ENCODE results near the gene KRIT1.

GRCh38 chr7:92260248-92260781 is 14.6 kb upstream of the KRIT1 start:
- TF ChIP-seq CTCF (IDR thresholded peaks at IDR 0.05; ENCODE audit: insufficient read depth, low read length) (no peak), POLR2AphosphoS5 (IDR thresholded peaks at IDR 0.05; ENCODE audit: low read depth) (no peak), GABPA (IDR thresholded peaks at IDR 0.05; ENCODE audit: low read depth) (no peak), SPI1 (IDR thresholded peaks at IDR 0.05; ENCODE audit: borderline replicate concordance, low read depth) (no peak)
- TF ChIP-seq, protein P1, sequence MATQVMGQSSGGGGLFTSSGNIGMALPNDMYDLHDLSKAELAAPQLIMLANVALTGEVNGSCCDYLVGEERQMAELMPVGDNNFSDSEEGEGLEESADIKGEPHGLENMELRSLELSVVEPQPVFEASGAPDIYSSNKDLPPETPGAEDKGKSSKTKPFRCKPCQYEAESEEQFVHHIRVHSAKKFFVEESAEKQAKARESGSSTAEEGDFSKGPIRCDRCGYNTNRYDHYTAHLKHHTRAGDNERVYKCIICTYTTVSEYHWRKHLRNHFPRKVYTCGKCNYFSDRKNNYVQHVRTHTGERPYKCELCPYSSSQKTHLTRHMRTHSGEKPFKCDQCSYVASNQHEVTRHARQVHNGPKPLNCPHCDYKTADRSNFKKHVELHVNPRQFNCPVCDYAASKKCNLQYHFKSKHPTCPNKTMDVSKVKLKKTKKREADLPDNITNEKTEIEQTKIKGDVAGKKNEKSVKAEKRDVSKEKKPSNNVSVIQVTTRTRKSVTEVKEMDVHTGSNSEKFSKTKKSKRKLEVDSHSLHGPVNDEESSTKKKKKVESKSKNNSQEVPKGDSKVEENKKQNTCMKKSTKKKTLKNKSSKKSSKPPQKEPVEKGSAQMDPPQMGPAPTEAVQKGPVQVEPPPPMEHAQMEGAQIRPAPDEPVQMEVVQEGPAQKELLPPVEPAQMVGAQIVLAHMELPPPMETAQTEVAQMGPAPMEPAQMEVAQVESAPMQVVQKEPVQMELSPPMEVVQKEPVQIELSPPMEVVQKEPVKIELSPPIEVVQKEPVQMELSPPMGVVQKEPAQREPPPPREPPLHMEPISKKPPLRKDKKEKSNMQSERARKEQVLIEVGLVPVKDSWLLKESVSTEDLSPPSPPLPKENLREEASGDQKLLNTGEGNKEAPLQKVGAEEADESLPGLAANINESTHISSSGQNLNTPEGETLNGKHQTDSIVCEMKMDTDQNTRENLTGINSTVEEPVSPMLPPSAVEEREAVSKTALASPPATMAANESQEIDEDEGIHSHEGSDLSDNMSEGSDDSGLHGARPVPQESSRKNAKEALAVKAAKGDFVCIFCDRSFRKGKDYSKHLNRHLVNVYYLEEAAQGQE (IDR thresholded peaks at IDR 0.05; ENCODE audit: insufficient replicate concordance, low read depth), result no peak

Data from HL-60 (cell line).